Liver (tissue), 9 donors: ENCODE data around the gene FHL5. TPM values are rescaled to one million over a fixed set of nuclear protein-coding genes. Genes with fewer than 3 reads are reported as not detected.

Experiments used
- DNase-seq: peaks from one replicate; pipeline ENCODE4 v3.0.0-alpha.2; 2017; ENCODE audit warnings: low spot score
- H3K27ac ChIP-seq, 2 donors: one replicate each; pipeline ENCODE4 v1.7.0; 2013; ENCODE audit warnings: inconsistent platforms in 2 of 2, low read length in 2 of 2, control low read depth in 1 of 2, low read depth in 1 of 2, mild to moderate bottlenecking in 1 of 2
- H3K27me3 ChIP-seq, 4 donors: one replicate each; pipeline versions ENCODE4 v1.6.1 to v1.7.0; 2013; ENCODE audit warnings: low read length in 3 of 4, inconsistent platforms in 1 of 4, mild to moderate bottlenecking in 1 of 4, moderate library complexity in 1 of 4; ENCODE audit not compliant: control insufficient read depth in 4 of 4, insufficient read depth in 4 of 4
- H3K36me3 ChIP-seq, 4 donors: one replicate each; pipeline versions ENCODE4 v1.6.1 to v1.7.0; 2013; ENCODE audit warnings: low read length in 3 of 4, mild to moderate bottlenecking in 3 of 4, low read depth in 1 of 4, moderate library complexity in 1 of 4; ENCODE audit not compliant: control insufficient read depth in 4 of 4, insufficient read depth in 3 of 4
- H3K4me1 ChIP-seq, 4 donors: one replicate each; pipeline versions ENCODE4 v1.6.1 to v1.7.0; 2013; ENCODE audit warnings: low read length in 3 of 4, mild to moderate bottlenecking in 3 of 4, moderate library complexity in 1 of 4; ENCODE audit not compliant: control insufficient read depth in 4 of 4, insufficient read depth in 4 of 4
- H3K4me3 ChIP-seq, 3 donors: one replicate each; pipeline versions ENCODE4 v1.6.1 to v1.7.0; 2013; ENCODE audit warnings: low read length in 3 of 3, control low read depth in 1 of 3, low read depth in 1 of 3, mild to moderate bottlenecking in 1 of 3
- H3K9ac ChIP-seq, 2 donors: one replicate each; pipeline ENCODE4 v1.7.0; 2013; ENCODE audit warnings: low read length in 2 of 2, mild to moderate bottlenecking in 2 of 2, moderate library complexity in 2 of 2, control low read depth in 1 of 2, low read depth in 1 of 2
- H3K9me3 ChIP-seq, 4 donors: one replicate each; pipeline versions ENCODE4 v1.6.1 to v1.7.0; 2013; ENCODE audit warnings: low read length in 3 of 4; ENCODE audit not compliant: control insufficient read depth in 4 of 4
- ATF3 ChIP-seq: IDR thresholded peaks from 2 replicates; pipeline ENCODE4 v1.6.1; 2016; ENCODE audit warnings: antibody characterized with exemption
- CTCF ChIP-seq: fragments of 150-350 bp; IDR thresholded peaks from 2 replicates; pipeline ENCODE4 v1.5.1; 2017; ENCODE audit warnings: improper control_type of control experiment, low read depth, low read length; ENCODE audit not compliant: missing input control
- EGR1 ChIP-seq, 2 donors: IDR thresholded peaks; 2 replicates each; pipeline ENCODE4 v1.6.1; 2016 to 2018; ENCODE audit warnings: antibody characterized with exemption in 2 of 2, low read depth in 2 of 2
- FOXA1 ChIP-seq: IDR thresholded peaks from 2 replicates; pipeline ENCODE4 v1.6.1; 2016; ENCODE audit warnings: antibody characterized with exemption
- FOXA2 ChIP-seq: IDR thresholded peaks from 2 replicates; pipeline ENCODE4 v1.6.1; 2016; ENCODE audit warnings: antibody characterized with exemption
- GABPA ChIP-seq, 2 donors: IDR thresholded peaks in 1 of 2; conservative IDR thresholded peaks in 1 of 2; 2 replicates each; pipeline ENCODE4 v1.6.1; 2016; ENCODE audit warnings: antibody characterized with exemption in 2 of 2, mild to moderate bottlenecking in 1 of 2, moderate library complexity in 1 of 2
- HNF4G ChIP-seq: IDR thresholded peaks from 2 replicates; pipeline ENCODE4 v1.6.1; 2016; ENCODE audit warnings: antibody characterized with exemption
- MAX ChIP-seq: IDR thresholded peaks from 2 replicates; pipeline ENCODE4 v1.6.1; 2016; ENCODE audit warnings: antibody characterized with exemption
- NR2F2 ChIP-seq: IDR thresholded peaks from 2 replicates; pipeline ENCODE4 v1.6.1; 2016; ENCODE audit warnings: antibody characterized with exemption
- RAD21 ChIP-seq, 2 donors: IDR thresholded peaks; 2 replicates each; pipeline ENCODE4 v1.6.1; 2016; ENCODE audit warnings: antibody characterized with exemption in 2 of 2, mild to moderate bottlenecking in 2 of 2
- REST ChIP-seq: IDR thresholded peaks from 2 replicates; pipeline ENCODE4 v1.6.1; 2016; ENCODE audit warnings: antibody characterized with exemption, mild to moderate bottlenecking
- RXRA ChIP-seq, 2 donors: IDR thresholded peaks; 2 replicates each; pipeline ENCODE4 v1.6.1; 2017 to 2018; ENCODE audit warnings: antibody characterized with exemption in 2 of 2, mild to moderate bottlenecking in 1 of 2
- SP1 ChIP-seq: IDR thresholded peaks from 2 replicates; pipeline ENCODE4 v1.6.1; 2018; ENCODE audit warnings: antibody characterized with exemption, mild to moderate bottlenecking
- TAF1 ChIP-seq: conservative IDR thresholded peaks from 2 replicates; pipeline ENCODE4 v1.6.1; 2016; ENCODE audit warnings: antibody characterized with exemption, mild to moderate bottlenecking
- YY1 ChIP-seq: IDR thresholded peaks from 2 replicates; pipeline ENCODE4 v1.6.1; 2016; ENCODE audit warnings: antibody characterized with exemption, mild to moderate bottlenecking
- ZBTB33 ChIP-seq: IDR thresholded peaks from 2 replicates; pipeline ENCODE4 v1.6.1; 2016; ENCODE audit warnings: antibody characterized with exemption
- WGBS: extraction: QIAGEN DNeasy Blood & Tissue Kit; methylation state at CpG from one replicate; pipeline ENCODE4 v1.1.7; 2013; 5-methylcytosine and 5-hydroxymethylcytosine counted together
- polyA plus RNA-seq, 2 donors: library from polyadenylated mRNA; stranded (reverse) in 1 of 2; unstranded in 1 of 2; fragments of 200-250 nt in 1 of 2; fragments of >200 nt in 1 of 2; fragmentation: Nextera tagmentation in 1 of 2; extraction: Ambion mirVana in 1 of 2; gene quantifications; one replicate each; pipeline versions ENCODE4 v1.2.1 to v1.2.3, GENCODE V29; 2013 to 2015
- total RNA-seq, 2 donors: library from RNA; depleted of rRNA; stranded (reverse); fragments of >200 nt; gene quantifications; one replicate each; pipeline ENCODE4 v1.2.3, GENCODE V29; 2014
- donor health status: healthy.
- donor health status: healthy.
- donor health status: healthy.
- donor health status: healthy.
- donor health status: healthy.

FHL5 gene
- total and polyA plus RNA-seq, 4 donors, result 0.22 to 0.42 (median 0.33) TPM; not detected in 1

- no peak overlapping the region for H3K9ac ChIP-seq
- TF ChIP-seq FOXA1, result no peak
- no peak for TF ChIP-seq EGR1 (IDR thresholded peaks at IDR 0.05; ENCODE audit: low read depth in 2 of 2)
- TF ChIP-seq SP1, result no peak
- 84% methylated on average over 2 of the region's 2 CpGs for WGBS
- H3K9me3 ChIP-seq, result no peaks in the 10 kb centered on the region
- peaks cover 0 to 10% (median 1%) of the 10 kb centered on the region in 4 donors for H3K27me3 ChIP-seq
- H3K36me3 ChIP-seq, result no peaks in the 10 kb centered on the region
- H3K4me3 ChIP-seq, result no peak overlapping the region
- H3K27ac ChIP-seq, result no peak overlapping the region
- no peaks in the 10 kb centered on the region for H3K4me1 ChIP-seq
- no peak for DNase-seq
These were observed 19.1 kb downstream of the FHL5 start for GRCh38 chr6:96582021-96582420.

GRCh38 chr6:96582436-96582835 lies 19.5 kb downstream of the FHL5 start:
- no peaks in the 10 kb centered on the region for H3K9me3 ChIP-seq
- no peak overlapping the region for H3K27ac ChIP-seq
- no peak for DNase-seq
- no peak overlapping the region for H3K4me3 ChIP-seq
- no peak overlapping the region for H3K9ac ChIP-seq
- TF ChIP-seq GABPA (IDR thresholded peaks at IDR 0.05 in 1 of 2, conservative IDR thresholded peaks at IDR 0.05 in 1 of 2) (no peak), ZBTB33 (no peak), CTCF (no peak), EGR1 (IDR thresholded peaks at IDR 0.05; ENCODE audit: low read depth in 2 of 2) (no peak), ATF3 (no peak), FOXA2 (no peak), REST (no peak), NR2F2 (no peak), TAF1 (no peak), SP1 (no peak), RAD21 (IDR thresholded peaks at IDR 0.05) (no peak), FOXA1 (no peak), RXRA (IDR thresholded peaks at IDR 0.05) (no peak), MAX (no peak), HNF4G (no peak), YY1 (no peak)
- peaks cover 0 to 10% (median 1%) of the 10 kb centered on the region in 4 donors for H3K27me3 ChIP-seq
- WGBS, result 92% methylated on average over 1 of the region's 1 CpG
- H3K4me1 ChIP-seq, result no peaks in the 10 kb centered on the region
- no peaks in the 10 kb centered on the region for H3K36me3 ChIP-seq
